Activated CD8-positive, alpha-beta memory T cell treated with anti-CD3 and anti-CD28 coated beads, Interleukin-2, amount 50 U/mL, for 48 hours (primary cell): ENCODE measurements around the gene SMC5.
"Not testable (repeated sequence)": the region's sequence is repeated elsewhere in the genome, so short reads cannot be mapped to it uniquely, and the experiment has no call there.

ENCODE experiments used
- DNase-seq: peaks from one replicate; pipeline ENCODE4 v3.0.0-alpha.2; 2020

Gene SMC5

GRCh38 chr9:70374962-70375618 lies 116.3 kb downstream of the SMC5 start:
- DNase-seq = no peak

- DNase-seq = no peak
Measured at GRCh38 chr9:70382046-70382708, 123.4 kb downstream of the SMC5 start.

- DNase-seq = no peak
Measured at GRCh38 chr9:70382709-70383605, 124.2 kb downstream of the SMC5 start.

- DNase-seq = no peak
Measured at GRCh38 chr9:70385426-70385825, 126.6 kb downstream of the SMC5 start.

GRCh38 chr9:70387663-70388062 lies 128.9 kb downstream of the SMC5 start:
- no peak for DNase-seq

- DNase-seq = no peak
Measured at GRCh38 chr9:70389188-70389587, 130.4 kb downstream of the SMC5 start.

GRCh38 chr9:70389621-70390266 lies 131.0 kb downstream of the SMC5 start:
- no peak for DNase-seq

GRCh38 chr9:70390933-70391341 lies 132.2 kb downstream of the SMC5 start:
- no peak for DNase-seq

GRCh38 chr9:70392189-70392588 lies 133.4 kb downstream of the SMC5 start:
- DNase-seq = no peak

GRCh38 chr9:70392850-70393249 lies 134.1 kb downstream of the SMC5 start:
- no peak for DNase-seq

GRCh38 chr9:70395652-70396051 lies 136.9 kb downstream of the SMC5 start:
- DNase-seq = no peak

- DNase-seq = no peak
Measured at GRCh38 chr9:70398145-70398556, 139.4 kb downstream of the SMC5 start.

GRCh38 chr9:70399141-70399540 lies 140.4 kb downstream of the SMC5 start:
- DNase-seq = no peak

- DNase-seq = no peak
Measured at GRCh38 chr9:70400107-70400892, 141.5 kb downstream of the SMC5 start.

GRCh38 chr9:70401241-70401640 lies 142.5 kb downstream of the SMC5 start:
- not testable (repeated sequence) for DNase-seq

GRCh38 chr9:70402213-70402612 lies 143.4 kb downstream of the SMC5 start:
- DNase-seq = no peak

GRCh38 chr9:70403166-70403565 lies 144.4 kb downstream of the SMC5 start:
- DNase-seq = no peak

GRCh38 chr9:70403618-70404025 lies 144.8 kb downstream of the SMC5 start:
- no peak for DNase-seq

- no peak for DNase-seq
Measured at GRCh38 chr9:70404261-70404660, 145.5 kb downstream of the SMC5 start.
